WI38 (cell line): ENCODE data around the gene EBF3.

Experiments used
- H3K4me3 ChIP-seq: 2 replicates; pipeline ENCODE4 v1.5.1; 2011; ENCODE audit warnings: low read depth, mild to moderate bottlenecking, control low read depth, low read length
- CTCF ChIP-seq: IDR thresholded peaks from 2 replicates; pipeline ENCODE4 v1.5.1; 2012; ENCODE audit warnings: low read depth, mild to moderate bottlenecking, control low read depth, low read length

Gene EBF3

GRCh38 chr10:129873351-129873750, 90.7 kb downstream of the EBF3 start:
- TF ChIP-seq CTCF: no peak
- no peak overlapping the region for H3K4me3 ChIP-seq

GRCh38 chr10:129871966-129872365, 92.1 kb downstream of the EBF3 start:
- no peak for TF ChIP-seq CTCF
- H3K4me3 ChIP-seq: no peak overlapping the region

- H3K4me3 ChIP-seq: no peak overlapping the region
- TF ChIP-seq CTCF: no peak
These were observed 93.0 kb downstream of the EBF3 start for GRCh38 chr10:129870961-129871621.

- TF ChIP-seq CTCF: no peak
- no peak overlapping the region for H3K4me3 ChIP-seq
These were observed 93.7 kb downstream of the EBF3 start for GRCh38 chr10:129870474-129870757.

GRCh38 chr10:129869596-129870473, 94.2 kb downstream of the EBF3 start:
- no peak for TF ChIP-seq CTCF
- H3K4me3 ChIP-seq: no peak overlapping the region

GRCh38 chr10:129868449-129869035, 95.5 kb downstream of the EBF3 start:
- no peak for TF ChIP-seq CTCF
- H3K4me3 ChIP-seq: no peak overlapping the region

GRCh38 chr10:129867631-129868179, 96.4 kb downstream of the EBF3 start:
- no peak overlapping the region for H3K4me3 ChIP-seq
- no peak for TF ChIP-seq CTCF
